NCI-H2029 treated with DMSO at 0.1 percent for 48 hours (cell line): ENCODE results near the gene ZC2HC1C.
"Not testable (repeated sequence)": the region's sequence is repeated elsewhere in the genome, so short reads cannot be mapped to it uniquely, and the experiment has no call there.

ENCODE experiments used
- DNase-seq: peaks from one replicate; lab custom pipeline; 2025; lab: John Stamatoyannopoulos, UW

ZC2HC1C gene

GRCh38 chr14:75054421-75054820 is 15.0 kb upstream of the ZC2HC1C start:
- DNase-seq: no peak

GRCh38 chr14:75059642-75060041 is 9.8 kb upstream of the ZC2HC1C start:
- no peak for DNase-seq

GRCh38 chr14:75060420-75060819 is 9.0 kb upstream of the ZC2HC1C start:
- DNase-seq: no peak

- no peak for DNase-seq
These were observed 6.4 kb upstream of the ZC2HC1C start for GRCh38 chr14:75063013-75063412.

- peak; percentile 43 for DNase-seq
These were observed 5.8 kb upstream of the ZC2HC1C start, which contains the start of gene ACYP1 for GRCh38 chr14:75063491-75064204. Gene ACYP1 (minus strand): TSS chr14:75064024. CDS start chr14:75063553, 471 bp downstream.

- no peak for DNase-seq
These were observed 5.3 kb upstream of the ZC2HC1C start for GRCh38 chr14:75064205-75064567.

GRCh38 chr14:75066691-75067090 is 2.8 kb upstream of the ZC2HC1C start:
- no peak for DNase-seq

DNA sequence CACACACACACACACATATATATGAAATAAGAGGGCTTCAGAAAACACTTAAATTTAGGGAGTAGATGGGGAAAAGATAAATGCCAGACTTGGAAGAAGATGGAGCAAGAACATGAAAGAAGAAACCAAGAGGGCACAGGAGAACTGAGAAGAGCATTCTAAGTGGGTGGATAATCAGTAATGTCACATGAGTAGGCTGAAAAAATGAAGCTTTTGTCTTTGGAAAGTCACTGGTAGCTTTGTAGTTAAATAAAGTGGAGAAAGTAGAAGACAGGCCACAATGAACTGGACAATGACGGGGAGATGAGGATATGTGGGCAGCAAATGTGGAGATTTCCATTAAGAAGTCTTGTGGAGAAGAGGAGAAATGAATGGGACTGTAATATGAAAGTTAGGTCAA is 2.2 kb upstream of the ZC2HC1C start:
- no peak for DNase-seq

DNA sequence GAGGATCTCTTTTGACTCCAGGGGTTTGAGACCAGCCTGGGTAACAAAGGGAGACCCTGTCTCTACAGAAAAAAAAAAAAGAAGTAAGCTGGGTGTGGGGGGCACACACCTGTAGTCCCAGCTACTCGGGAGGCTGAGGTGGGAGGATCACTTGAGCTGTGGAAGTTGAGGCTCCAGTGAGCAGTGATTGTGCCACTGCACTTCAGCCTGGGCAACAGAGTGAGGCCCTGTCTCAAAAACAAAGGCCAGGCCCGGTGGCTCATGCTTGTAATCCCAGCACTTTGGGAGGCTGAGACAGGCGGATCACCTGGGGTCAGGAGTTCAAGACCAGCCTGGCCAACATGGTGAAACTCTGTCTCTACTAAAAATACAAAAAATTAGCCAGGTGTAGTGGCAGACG is 1.7 kb upstream of the ZC2HC1C start:
- not testable (repeated sequence) for DNase-seq

DNA sequence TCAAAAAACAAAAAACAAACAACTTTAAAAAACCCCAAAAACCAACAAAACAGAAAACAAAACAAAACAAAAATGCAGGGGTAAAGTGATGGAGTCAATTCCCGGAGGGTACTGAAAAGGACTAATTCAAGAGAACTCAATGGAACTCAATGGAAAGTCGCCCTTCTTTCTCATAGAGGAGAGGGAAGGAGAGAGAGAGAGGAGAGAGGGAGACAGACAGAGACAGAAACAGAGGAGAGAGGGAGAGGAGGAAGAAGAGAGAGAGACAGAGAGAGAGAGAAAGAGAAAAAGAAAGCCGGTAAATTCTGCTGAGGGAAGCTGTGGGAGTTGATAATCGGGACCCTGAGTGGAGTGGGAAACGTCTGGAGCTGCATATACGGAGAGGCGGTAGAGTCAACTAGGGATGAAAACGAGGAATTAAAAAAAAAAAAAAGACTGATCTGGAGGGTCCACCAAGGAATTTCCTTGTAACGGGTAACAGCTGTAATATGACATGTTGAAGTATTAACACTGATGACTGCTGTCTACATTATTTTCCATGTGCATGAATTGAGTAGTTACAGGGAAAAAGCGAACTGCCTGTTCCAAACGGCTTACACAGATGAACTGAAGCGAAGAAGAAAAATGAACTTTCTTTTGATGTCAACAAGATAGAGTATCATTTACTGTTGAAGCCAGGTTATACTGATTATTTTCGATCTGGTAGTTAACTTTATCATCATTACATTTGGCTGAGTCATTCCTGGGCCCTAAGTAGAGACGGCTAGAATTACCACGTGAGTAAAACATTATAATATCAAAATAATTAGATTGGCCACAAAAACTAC is 934 bp upstream of the ZC2HC1C start:
- peak; percentile 12 for DNase-seq

DNA sequence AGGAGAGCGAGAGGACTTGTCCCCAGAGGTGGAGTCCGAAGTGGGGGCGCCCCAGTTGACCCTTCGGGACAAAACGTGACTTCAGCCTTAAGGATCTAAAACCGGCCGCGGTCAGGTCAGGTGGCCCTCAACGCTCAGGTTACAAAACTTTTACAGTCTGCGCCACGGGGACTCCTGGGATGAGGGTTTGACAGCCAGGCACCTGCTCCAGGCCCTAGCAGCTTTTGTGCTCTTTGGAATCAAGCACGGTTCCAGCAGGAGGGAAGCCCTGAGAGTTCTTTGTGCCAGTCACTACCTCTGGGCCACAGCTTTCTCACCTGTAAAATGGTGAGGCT is 337 bp downstream of the ZC2HC1C start:
- DNase-seq: no peak

DNA sequence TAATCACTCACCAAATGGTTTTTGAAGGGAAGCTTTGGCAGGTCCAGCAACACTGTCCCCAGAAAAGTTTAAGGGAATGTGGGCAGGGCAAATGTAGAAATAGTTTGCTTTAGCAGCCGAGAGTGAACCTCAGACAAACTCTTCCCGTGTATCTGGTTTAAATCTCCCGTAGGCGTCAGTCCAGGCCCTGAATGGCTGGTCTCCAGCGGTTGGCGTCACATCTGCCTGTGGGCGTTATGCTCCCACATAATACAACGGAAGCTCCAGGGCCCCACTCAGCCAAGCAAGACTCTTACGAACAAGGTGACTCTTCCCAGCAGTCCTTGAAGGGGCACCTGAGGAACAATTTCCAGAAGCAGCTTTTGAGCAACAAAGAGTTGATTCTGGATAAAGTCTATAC is 942 bp downstream of the ZC2HC1C start:
- no peak for DNase-seq

- no peak for DNase-seq
These were observed 8.4 kb downstream of the ZC2HC1C start for GRCh38 chr14:75077794-75078193.

DNA sequence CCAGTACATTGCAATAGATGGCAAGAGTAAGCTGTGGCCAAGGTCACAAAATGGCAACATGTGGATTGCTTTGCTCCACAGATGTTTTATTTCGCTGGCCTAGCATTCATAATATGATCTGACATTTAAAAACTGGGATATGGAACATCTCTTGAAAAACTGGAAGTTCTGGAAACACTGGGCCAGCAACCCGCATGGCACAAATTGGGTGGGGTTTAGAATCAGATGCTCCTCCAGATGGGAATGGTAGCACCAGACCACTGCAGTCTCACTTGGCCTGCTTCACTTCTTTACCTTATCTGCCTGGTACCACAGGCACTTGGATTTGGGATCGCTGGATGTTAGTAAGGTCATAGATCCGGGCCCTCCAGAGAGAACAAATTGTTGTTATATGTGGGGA is 10.1 kb downstream of the ZC2HC1C start:
- no peak for DNase-seq

GRCh38 chr14:75081660-75082229 is 12.3 kb downstream of the ZC2HC1C start:
- DNase-seq: no peak

DNA sequence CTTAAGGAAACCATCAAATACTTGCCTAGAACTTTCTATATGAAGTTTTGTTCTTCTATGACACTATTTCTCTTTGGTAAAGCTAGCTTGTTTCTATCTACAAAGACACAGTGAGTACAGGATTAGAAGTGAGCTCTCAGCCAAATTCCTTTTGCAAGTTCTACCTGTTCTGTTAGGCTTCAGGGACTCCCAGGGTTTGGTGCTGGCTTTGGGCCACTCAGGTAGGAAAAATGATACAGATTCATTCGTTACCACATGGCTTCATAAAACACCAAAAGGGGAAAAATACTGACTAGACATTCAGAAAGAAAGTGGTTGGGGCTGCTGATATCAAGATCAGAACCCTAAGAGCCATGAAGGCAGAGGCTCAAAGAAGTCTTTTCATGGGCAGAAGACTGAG is 13.8 kb downstream of the ZC2HC1C start:
- DNase-seq: no peak

GRCh38 chr14:75084513-75084912 is 15.1 kb downstream of the ZC2HC1C start:
- no peak for DNase-seq

GRCh38 chr14:75088153-75088552 is 18.7 kb downstream of the ZC2HC1C start:
- DNase-seq: no peak

GRCh38 chr14:75088566-75089373 is 19.3 kb downstream of the ZC2HC1C start:
- no peak for DNase-seq

DNA sequence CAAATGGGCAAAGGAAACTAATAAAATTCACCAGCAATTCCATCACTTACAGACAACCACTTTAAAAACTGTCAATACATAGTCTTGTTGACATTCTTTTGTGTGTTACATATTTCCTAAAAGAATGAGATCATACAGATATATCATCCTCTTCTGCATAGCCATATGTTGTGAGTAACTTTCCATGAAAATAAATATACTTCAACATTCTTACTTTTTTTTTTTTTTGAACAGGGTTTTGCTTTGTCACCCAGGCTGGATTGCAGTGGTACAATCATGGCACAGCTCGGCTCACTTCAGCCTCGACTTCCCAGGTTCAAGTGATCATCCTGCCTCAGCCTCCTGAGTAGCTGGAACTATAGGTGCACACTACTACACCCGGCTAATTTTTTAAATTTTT is 20.9 kb downstream of the ZC2HC1C start:
- no peak for DNase-seq

GRCh38 chr14:75091251-75091650 is 21.8 kb downstream of the ZC2HC1C start:
- DNase-seq: no peak

DNA sequence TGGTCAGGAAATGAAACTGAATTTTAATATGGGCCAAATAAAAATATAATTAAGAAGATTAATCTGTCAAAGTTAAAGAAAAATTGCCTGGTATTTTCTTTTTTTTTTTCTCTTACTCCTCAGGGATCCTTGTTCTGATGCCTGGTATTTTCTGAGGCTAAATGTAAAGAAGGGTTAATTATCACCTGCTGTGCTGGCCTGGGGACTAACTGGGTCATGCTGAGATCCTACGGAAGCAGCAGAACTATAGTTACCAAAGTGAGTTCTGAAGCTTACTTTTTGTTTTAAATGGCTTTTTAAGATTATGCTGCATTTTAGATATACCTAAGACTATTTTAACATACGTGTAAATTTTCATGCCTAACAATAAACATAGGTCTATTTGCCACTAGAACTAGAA is 23.3 kb downstream of the ZC2HC1C start:
- no peak for DNase-seq
